SIG-M5 (cell line): ENCODE data around the gene NTNG1.

Experiments
- DNase-seq: peaks from one replicate; lab custom pipeline; 2025; lab: John Stamatoyannopoulos, UW

The NTNG1 gene

DNA sequence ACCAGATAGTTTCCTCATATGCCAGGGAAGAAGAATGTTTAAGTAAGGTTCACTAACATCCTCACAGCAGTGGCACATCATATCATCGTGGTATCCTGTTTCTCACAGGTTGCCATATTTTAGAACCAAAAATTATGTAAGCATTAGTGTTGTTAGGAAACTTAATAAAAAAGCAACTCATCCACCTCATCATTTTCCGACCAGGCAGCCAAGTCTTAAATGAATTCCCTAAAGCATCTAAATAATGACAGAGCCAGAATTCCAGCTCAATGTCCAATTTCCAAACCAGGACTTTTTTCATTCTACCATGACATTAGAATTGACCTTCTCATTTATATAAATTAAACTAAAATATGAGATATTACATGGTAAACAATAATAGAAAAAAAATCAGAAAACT is 272.7 kb downstream of the NTNG1 start:
- DNase-seq = no peak

DNA sequence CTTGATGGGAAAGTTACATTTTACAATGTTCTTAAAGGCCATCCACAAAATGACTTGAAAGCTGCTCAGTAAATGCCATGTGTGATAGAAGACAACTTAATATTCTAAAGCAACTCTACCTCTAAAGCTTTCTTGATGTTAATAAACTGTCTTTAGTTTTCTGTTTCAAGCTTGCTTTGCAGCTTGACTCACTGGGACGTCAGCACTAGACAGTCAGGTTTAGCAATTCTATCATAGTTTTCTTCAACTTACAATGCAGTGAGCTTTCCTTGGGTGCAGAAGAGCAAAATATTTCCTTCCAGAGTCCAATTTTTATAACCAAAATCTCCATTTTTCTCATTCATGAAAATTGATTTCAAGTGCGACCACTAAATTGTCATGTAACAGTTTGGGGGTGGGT is 273.1 kb downstream of the NTNG1 start:
- DNase-seq = no peak

DNA sequence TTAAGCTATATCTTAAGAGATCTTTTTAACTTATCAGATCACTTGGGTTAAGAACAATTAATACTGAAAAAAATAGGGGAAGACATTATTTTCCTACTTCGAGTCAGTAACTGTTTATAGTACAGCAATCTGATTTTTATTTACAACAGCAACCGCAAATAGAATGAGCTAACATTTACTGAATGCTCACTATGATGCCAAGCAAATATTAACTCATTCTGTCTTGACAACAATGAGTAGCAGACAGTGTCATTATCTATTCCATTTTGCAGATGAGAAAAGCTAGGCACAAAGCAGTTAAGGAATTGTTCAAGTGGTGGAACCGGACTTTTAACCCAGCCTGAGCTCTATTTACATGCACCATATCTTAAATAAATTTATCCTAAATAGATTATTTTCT is 273.7 kb downstream of the NTNG1 start:
- no peak for DNase-seq

DNA sequence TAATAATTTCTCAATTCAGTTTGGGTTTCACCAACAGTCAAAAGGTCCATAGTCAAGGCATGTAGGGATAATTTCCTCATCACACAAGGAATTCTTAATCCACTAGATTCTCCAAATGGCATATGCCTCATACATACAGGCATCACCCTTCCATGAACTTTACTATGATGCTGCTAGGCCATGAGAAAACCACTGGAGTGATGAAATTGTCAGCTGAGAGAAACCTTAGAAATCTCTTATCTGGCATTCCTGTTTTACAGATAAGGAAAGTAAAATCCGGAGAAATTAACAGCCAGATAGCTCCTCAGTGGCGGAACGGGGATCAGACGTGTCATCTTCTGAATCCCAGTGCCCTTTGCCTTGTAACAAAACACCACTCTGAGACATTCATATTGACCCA is 274.4 kb downstream of the NTNG1 start:
- DNase-seq = no peak

DNA sequence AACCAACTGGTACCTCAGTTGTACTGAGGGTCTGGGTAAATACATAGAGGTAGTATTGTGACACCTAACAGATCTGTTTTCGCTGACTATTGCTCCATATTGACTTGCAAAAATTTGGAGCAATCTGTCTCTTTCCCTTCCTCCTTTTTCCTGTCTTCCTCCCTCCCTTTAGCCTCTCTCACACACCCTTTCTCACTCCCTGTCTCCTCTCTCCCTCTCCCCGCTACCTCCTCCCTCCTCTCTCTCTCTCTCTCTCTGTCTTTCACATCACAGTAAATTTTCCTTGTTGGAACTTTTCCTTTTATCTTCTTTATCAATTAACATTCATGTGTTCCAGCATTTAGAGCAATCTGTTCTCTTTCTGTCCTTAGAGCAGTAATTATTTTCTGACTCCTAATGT is 278.2 kb downstream of the NTNG1 start:
- no peak for DNase-seq

DNA sequence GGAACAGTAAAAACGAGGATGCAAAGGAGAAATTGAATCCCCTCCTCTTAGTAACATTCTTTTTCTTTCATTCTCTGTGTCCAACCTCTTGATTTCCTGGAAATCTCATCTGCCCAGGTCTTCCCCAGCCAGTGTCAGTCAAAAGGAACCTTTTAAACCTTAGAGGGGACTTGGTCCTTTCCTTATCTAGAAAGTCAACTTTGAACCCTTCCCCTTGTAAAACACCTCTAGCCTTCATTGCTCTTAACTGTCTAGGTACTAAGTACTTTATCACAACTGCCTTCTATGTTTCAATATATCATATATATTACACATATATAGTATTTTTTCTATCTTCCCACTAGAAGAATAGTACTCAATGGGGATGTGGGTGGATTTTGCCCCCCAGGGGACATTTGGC is 282.1 kb downstream of the NTNG1 start:
- DNase-seq = no peak

DNA sequence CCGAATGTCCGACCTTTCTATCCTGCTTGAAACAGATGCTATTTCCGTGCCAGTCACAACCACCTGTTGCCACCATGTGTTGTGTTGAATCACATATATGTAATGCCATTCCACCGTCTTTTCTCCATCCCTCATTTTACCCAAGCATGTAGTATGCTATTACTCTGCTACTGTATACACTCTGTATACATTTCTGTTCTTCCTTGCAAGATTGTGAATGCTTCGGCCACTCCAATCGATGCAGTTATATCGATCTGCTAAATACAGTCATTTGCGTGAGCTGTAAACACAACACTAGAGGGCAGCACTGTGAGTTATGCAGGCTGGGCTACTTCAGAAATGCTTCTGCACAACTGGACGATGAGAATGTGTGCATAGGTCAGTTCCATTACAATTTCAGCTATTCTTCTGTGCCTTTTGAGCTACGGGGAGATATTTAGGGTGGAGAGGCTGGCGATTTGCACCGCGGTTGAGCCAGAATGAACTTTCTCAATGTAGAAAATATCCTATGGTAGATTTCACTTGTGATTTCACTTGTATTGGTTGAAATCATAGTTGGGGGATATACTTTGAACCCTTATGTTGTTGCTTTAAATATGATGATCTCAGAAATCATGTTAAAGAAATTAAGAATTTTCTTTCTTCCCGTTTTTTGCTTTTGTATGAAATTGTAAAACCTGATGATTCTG is 289.8 kb downstream of the NTNG1 start:
- DNase-seq = no peak

DNA sequence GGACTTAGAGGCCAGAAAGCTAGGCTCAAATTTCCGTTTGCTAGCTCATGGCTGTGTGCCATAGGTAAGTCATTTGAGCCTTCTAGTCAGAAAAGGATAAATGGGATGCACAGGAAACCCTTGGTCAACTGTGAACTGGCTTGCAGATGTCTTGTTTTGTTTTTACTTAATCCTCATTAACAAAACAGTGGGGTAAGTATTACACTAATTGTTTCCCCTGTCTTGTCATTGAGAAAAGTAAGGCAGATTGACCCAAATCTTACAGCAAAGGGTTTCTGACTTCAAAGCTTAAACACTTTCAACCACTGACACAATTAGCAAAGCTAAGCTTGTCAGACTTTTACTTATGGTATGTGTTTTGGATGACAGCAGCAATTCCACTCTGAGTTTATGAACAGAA is 291.3 kb downstream of the NTNG1 start:
- DNase-seq = no peak

DNA sequence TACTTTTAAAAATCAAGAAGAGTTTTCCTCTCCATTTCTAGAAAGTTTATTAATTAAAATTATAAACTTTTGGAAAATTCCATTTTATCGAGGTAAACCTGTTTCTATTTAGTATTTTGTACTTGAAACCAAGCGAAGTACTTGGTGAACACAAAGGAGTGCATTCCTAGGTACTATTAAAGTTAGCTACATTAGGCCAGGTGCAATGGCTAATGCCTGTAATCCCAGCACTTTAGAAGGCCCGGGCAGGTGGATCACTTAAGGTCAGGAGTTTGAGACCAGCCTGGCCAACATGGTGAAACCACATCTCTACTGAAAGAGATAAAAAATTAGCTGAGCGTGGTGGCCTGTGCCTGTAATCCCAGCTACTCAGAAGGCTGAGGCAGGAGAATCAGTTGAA is 292.2 kb downstream of the NTNG1 start:
- no peak for DNase-seq

DNA sequence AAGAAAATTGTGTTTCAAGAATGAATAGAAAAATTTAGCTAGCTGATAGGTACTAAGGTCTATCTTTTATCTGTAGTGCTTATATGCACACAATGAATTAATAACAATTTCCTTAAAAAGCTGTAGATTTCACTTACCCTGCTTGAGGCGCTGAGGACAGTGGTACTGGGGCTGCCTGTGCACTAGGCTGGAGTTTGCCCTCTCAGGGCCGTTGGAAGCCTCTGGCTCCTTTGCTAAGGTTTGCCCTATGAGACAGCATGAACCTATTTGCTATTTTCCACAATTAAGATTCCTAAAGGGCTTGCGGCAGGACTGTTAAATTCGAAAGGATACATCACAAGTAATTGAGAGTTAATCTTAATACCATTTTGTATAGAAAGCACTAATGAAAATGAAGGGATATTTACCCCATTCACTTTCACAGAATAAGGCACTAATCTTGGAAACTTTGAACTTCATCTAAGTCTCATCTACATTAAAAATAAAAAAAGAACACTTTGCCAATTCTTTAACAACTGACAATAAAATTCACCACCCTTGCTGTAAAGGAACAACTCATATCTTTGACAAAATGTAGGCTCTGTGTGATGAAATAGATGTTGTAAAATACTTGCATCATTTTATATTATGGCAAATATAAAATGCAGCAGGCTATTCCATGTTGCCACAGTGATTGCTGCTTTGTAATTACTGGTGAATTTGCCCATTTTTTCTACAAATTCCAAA is 293.0 kb downstream of the NTNG1 start:
- no peak for DNase-seq

DNA sequence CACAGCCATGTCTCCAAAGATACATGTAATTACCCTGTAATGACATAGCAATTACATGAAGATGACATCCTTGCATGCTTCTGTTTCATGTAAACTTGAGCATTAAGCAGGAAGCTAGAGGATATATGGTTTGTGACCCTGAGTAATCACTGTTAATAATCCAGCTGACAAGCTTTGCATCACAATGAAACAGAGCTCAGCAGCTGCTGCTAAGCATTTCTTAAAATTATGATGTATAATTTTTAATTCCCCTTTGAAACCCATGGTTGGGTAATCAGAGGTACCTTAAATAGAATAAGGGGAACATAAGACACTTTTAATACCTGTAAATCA is 293.5 kb downstream of the NTNG1 start:
- DNase-seq = no peak

DNA sequence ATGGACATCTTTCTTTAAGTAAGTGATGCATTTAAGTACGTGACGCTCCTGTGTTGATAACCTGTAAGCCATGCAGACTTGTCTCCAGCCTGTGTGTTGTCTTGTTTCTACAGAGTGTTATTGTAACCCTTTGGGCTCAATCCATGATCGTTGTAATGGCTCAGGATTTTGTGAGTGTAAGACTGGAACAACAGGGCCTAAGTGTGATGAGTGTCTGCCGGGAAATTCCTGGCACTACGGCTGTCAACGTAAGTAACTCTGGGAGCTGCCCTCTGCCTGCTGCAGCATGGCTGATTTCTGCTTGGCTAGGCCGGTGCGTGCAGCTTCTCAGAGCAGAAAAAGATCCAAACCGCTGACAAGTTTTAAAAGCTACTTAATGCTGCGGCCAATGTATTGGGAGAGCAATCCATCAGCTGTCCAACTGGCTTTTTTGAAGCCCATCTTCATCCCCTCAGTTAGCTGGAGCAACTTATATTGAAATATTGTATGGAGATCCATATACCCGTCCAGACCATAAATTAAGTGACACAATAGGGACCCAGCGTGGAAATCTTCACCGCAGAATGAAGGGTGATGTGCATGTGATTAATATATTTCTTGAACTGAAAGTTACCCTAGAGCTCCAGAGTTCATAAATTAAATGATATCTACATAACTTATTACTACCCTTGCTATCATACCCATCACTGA is 295.9 kb downstream of the NTNG1 start:
- DNase-seq = no peak

DNA sequence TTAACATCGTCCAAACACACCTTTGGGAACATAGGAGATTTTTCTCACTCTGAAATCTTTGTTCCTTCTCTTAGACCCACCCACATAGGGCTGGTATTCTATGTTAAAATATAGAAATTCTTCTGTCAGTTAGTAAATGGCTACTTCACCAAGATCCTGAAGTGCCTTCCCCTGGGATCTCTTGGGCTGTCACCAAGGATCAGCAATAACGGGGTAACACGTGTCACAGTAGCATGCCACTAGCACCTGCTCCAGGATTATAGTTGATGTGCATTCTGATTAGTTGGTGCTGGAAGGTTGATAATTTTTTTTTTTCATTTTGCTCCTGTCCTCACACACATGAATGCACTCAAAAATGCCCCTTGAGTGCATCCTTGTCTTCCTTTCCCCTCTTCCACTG is 298.7 kb downstream of the NTNG1 start:
- DNase-seq = no peak

DNA sequence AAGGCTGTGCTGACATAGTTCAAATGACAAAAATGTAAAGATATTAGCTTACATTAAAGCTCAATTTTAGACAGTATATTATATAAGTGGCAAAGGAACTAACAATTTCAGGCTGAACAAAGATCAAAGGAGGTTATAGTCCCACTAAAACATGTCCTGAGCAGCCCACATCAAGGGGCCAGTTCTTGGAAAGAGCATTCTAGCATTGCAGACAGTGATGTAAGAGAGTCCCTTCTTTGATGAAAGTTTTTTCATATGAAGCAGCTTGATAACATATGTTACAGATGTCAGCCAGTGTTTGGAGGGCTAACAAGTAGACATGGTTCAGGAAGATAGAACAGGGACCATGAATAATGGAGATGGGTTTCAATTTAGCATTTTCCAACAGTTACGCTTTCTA is 301.7 kb downstream of the NTNG1 start:
- no peak for DNase-seq

DNA sequence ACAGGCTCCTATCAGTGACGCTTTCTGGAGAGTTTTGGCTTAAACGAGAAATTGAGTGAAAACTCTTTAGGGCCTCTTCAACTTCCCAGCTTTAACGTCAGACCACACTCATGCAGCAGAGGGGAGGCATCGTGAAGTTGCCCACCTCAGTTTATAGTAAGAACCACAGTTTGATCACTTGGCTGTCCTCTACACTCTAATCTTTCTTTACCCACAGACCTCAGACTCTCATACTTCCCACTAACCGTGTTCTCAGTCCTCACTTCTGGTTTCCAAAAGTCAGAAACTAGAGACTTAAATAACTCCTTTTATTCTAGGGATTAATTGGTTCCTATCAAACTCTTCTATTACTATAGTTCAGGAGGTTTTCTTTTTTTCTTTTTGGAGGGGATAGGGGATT is 302.2 kb downstream of the NTNG1 start:
- no peak for DNase-seq

DNA sequence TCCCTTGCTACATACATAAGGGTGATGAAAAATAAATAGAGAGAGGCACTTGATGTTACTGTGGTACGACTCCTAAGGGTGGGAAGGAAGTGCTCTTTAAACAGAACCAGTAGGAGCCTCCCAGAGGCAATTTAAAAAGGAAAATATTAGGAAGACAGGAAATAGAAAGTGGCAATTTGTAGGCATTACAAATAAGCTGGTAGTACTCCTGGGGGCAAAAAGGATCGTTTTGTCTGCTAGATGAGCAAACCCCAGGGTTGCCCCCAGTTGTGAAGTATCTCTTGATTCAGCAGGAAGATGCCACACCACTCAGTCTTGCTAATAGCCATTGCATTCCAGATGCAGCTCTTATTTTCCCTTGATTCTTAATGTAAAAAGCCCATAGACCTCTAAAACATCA is 303.0 kb downstream of the NTNG1 start:
- DNase-seq = no peak

DNA sequence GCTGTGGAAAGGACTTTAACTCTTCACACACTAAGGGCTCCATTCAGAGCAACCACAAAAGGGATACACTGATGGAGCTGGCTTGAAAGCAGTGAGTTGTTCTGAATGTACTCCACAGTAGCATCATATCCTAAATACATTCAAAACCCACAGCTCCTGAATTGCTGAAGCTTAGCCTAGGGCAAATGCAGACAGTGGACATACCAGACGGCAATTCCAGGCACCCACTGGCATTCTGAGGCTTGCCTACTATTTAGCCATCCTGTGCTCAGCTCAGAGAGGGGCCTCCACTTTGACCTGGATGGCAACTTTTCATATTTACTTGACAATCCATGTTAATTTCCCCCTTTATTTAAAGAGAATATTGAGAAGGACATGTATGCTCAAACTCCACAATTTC is 303.5 kb downstream of the NTNG1 start:
- no peak for DNase-seq

DNA sequence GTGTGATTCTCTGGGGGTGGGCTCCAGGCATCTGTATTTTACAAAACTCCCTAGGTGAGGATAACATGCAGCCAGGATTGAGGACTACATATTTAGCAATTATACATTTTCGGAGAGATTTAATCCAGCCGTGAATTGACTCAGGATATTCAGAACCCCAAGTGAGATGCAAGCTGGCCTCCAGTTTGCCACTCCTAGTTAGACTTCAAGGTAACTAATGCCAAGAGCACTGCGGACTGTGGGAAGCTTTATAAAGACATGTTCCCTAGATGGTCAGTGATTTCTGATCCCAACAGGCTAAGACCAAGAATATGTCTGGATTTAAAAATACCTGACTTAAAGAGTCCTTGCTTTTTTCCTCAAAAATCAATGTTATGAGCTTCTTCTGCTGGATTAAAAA is 308.5 kb downstream of the NTNG1 start:
- DNase-seq = no peak

DNA sequence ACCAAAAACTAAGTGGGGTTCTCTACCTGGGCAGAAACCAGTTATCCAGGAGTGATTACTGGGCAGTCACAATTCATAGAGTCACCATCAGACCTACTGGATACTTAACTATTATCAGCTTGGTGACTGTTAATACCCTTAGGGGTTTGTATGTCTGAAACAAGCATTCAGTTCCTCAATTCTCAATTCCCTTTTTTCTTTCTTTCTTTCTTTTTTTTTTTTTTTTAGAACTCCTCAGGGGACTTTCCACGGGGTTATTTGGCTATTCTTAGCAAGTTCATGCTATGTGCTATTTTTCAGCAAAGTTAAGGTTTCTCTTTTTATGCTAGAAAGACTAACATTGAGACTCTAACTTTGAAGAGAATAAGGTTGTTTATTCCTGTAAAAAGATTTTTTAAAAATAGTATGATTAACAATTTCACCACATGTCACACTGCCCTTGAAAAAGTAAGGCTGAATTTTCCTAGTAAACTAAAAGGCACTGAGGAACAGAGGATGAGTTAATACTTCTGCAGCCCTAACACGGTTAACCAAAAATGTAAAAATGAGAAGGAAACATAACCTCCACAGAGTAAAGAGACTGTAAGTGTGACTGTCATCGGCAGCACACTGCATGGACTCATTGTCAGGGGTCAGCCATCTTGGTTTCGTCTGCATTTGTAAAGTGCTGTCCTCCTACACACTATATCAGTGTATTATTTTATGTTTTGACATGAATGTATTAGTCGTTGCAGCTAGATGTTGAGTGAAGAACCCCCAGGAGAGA is 310.2 kb downstream of the NTNG1 start:
- DNase-seq = no peak

DNA sequence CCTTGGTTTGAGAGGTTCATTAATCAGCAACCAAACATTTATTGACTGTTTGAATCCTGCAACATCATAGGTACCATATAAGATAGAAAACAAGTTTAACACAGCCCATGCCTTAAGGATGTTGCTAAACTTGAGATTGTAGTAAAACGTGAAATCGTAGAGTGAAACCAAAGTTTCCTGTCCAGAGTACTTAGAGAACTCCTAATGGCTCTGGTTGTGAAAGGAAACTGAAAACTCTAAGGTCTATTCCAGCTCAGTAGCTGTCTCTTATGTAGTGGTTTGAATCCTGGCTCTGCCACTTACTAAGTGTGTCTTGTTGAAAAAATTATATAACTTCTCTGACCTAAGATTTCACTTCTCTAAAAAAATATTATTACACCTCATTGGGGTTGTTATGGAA is 310.9 kb downstream of the NTNG1 start:
- DNase-seq = no peak

DNA sequence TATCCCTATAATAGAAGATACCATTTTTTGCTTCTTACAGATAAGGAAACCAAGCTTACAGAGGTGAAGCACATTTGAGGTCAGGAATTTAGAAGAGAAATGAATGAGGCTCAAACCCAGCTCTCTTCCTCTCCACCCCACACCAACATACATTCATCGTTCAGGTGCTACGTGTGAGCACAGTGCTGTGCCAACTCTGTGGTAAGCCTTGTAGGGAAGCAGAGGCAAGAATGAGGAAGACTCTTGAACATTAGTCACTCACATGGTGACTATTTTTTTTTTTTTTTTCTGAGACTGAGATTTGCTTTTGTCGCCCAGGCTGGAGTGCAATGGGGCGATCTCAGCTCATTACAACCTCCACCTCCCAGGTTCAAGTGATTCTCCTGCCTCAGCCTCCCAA is 314.0 kb downstream of the NTNG1 start:
- no peak for DNase-seq

DNA sequence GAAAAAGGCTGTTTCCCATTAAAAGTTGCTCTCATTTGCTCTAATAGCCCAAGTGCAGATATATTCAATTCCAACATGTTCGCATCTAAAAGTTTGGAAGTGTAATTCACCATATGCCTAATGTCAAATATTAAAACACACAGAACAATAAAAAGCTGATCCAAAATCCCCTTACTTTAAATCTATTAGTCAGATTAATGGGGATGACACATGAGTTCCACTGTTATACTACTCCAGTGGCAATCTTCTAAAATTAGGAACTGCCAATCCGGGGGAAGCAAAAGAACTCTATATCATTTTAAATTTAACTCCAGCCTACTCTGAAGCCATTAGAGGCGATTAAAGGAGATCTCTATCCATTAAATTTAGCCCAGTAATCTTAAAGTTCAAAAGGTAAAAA is 317.1 kb downstream of the NTNG1 start:
- no peak for DNase-seq
